ENCODE results near the gene DICER1.

The DICER1 gene

DNA sequence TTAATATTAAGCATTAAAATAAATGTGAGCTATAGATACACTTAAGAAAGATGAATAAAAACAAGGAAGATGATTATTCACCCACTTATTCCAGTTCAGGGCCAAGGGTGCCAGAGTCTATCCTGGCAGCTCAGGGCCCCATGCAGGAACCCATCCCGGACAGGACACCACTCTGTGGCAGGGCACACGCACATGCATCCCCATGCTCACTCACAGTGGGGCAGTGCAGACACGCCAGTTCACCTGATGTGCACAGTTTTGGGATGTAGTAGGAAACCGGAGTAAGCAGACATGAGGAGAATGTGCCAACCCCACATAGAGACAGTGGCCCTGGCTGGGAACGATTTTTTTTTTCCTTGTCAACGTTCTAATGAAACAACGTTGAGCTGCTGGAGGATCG is 47.2 kb downstream of the DICER1 start:
- H3K4me1 Mint-ChIP-seq, result no peaks in the 10 kb centered on the region
- no peak overlapping the region for H3K4me3 Mint-ChIP-seq
- H3K36me3 Mint-ChIP-seq, result peaks cover 43% of the 10 kb centered on the region
- CTCF ChIA-PET, result no interaction called here
- no peak for DNase-seq
- no peaks in the 10 kb centered on the region for H3K9me3 Mint-ChIP-seq
- no peaks in the 10 kb centered on the region for H3K27me3 Mint-ChIP-seq
- H3K27ac Mint-ChIP-seq, result no peak overlapping the region

GRCh38 chr14:95107711-95108110 is 49.6 kb downstream of the DICER1 start:
- no peak for DNase-seq
- Mint-ChIP-seq H3K27ac (peak overlapping the region; percentile 50), H3K36me3 (peaks cover 46% of the 10 kb centered on the region), H3K4me1 (no peaks in the 10 kb centered on the region), H3K9me3 (no peaks in the 10 kb centered on the region), H3K27me3 (no peaks in the 10 kb centered on the region), H3K4me3 (no peak overlapping the region)
- CTCF ChIA-PET, result no interaction called here

- Mint-ChIP-seq H3K9me3 (no peaks in the 10 kb centered on the region), H3K27ac (no peak overlapping the region)
- CTCF ChIA-PET, result no interaction called here
Measured at GRCh38 chr14:95106971-95107370, 50.4 kb downstream of the DICER1 start.

GRCh38 chr14:95104911-95105310 is 52.4 kb downstream of the DICER1 start:
- H3K4me1 Mint-ChIP-seq, result peaks cover 7% of the 10 kb centered on the region
- H3K9me3 Mint-ChIP-seq, result no peaks in the 10 kb centered on the region
- CTCF ChIA-PET, result no interaction called here
- H3K27me3 Mint-ChIP-seq, result no peaks in the 10 kb centered on the region
- peaks cover 48% of the 10 kb centered on the region for H3K36me3 Mint-ChIP-seq
- no peak overlapping the region for H3K27ac Mint-ChIP-seq
- no peak for DNase-seq
- H3K4me3 Mint-ChIP-seq, result no peak overlapping the region

More at GRCh38 chr14:95106971-95107370, 50.4 kb downstream of the DICER1 start:
- no peaks in the 10 kb centered on the region for H3K4me1 Mint-ChIP-seq
- H3K27me3 Mint-ChIP-seq, result no peaks in the 10 kb centered on the region
- no peak overlapping the region for H3K4me3 Mint-ChIP-seq
- no peak for DNase-seq
- peaks cover 52% of the 10 kb centered on the region for H3K36me3 Mint-ChIP-seq

DNA sequence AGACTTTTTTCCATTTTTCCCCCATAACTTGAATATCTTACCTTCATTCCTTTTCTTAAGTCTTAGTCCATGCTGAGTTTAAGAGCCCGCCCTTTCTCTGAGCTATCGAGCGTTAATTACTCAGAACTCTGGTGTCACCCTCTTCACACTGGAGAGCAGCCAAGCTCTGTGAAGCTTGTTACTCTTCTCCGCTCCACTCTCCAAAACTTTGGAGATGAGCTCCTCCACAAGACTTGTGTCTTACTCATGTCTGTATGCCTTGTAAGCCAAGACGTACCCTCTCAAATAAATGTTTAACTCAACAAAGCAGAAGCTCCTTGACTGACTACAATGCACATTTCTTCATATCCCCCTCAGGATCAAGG is 54.7 kb downstream of the DICER1 start:
- Mint-ChIP-seq H3K9me3 (no peaks in the 10 kb centered on the region), H3K27me3 (no peaks in the 10 kb centered on the region), H3K27ac (no peak overlapping the region), H3K4me1 (peaks cover 11% of the 10 kb centered on the region), H3K4me3 (no peak overlapping the region), H3K36me3 (peaks cover 46% of the 10 kb centered on the region)
- CTCF ChIA-PET, result no interaction called here
- no peak for DNase-seq

DNA sequence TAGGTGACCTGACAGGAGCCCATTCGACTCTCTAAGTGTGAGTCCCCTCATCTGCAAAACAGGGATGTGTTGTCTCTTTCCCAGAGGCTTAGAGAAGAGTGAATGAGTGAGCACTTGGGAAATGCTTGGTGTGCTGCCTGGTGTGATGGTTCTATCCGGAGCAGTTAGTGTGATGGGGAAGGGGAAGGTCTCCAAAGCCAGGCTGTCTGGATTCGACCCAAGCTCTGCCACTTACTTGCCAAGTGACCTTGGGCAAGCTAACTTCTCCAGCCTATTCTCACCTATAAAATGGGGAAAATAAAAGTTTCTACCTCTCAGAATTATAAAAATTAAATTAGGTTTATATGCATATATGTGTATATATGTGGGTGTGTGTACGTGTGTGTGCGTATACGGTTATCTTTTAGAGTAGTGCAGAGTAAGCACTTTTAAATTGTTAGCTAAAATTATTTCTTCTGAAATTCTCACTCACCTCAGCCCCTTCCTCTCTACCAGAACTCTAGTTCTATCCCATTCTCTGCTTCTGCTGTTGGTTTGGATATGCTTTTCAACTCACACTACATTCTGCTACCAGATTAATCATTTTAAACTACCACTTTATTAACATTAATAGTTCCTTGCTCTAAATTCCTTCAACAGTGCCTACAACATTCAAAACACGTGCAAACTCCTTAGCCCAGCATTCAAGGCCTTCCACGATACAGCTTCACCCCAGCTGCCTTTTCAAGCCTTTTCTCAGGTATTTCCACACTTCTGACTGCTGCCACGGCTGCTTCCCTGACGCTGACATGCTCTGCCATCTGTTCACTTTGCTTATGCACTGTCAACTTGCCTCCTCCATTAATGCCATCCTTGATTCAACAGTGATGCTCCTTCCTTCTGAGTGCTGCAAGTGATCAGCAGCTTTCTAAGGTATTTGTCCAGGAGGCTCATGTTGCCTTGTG is 55.3 kb downstream of the DICER1 start:
- Mint-ChIP-seq H3K9me3 (no peaks in the 10 kb centered on the region), H3K4me3 (no peak overlapping the region), H3K4me1 (peaks cover 11% of the 10 kb centered on the region), H3K27ac (no peak overlapping the region), H3K27me3 (no peaks in the 10 kb centered on the region), H3K36me3 (peaks cover 46% of the 10 kb centered on the region)
- DNase-seq, result no peak
- CTCF ChIA-PET, result no interaction called here

DNA sequence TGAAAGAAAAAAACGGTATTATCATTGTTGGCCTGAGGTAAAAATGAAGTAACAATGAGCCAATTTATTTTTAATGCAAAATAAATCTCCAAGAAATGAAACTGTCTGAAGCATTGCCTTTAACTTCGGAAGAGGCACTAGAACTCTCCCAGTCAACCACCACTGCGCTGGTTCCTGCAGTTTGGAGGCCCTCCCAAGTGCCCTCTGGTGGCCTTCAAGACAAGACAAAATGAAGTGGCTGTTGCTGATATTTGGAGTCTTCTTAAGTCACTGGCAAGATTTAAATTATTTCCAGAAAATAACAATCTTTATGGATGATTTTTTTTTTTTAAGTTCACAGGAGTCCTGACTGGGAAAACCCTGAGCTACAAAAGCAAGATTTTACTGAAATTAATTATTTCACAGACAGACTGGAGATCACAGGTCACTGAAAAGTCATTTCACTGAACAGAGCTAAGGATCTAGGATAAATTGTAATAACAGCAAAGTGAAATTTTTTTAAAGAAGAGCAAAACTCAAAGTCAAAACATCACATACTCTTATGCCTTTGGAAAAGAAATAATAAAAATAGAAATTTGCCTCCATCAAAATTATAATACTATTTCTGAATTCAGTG is 58.2 kb downstream of the DICER1 start:
- Mint-ChIP-seq H3K27me3 (no peaks in the 10 kb centered on the region), H3K4me3 (no peak overlapping the region), H3K9me3 (no peaks in the 10 kb centered on the region), H3K36me3 (peaks cover 47% of the 10 kb centered on the region), H3K27ac (no peak overlapping the region), H3K4me1 (peaks cover 11% of the 10 kb centered on the region)
- CTCF ChIA-PET, result no interaction called here
- DNase-seq, result peak; percentile 56

DNA sequence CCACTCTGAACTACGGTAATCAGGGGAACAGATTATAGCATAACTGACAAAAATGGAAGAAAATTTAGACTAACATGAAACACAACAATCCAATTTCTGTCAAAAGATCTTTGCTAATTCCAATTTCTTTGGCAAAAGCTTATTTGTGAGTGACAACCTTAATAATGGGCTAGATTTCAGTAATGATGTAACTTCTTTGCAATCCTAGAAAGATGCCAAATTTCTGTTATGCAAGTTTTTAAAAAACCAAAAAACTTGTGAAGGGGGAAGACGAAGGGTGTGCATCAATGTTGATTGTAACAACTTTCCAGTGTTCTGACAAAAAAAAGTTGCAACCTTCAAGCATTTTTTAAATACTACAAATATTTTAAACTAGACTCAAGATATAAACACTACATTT is 59.9 kb downstream of the DICER1 start:
- no peak overlapping the region for H3K4me3 Mint-ChIP-seq
- H3K27me3 Mint-ChIP-seq, result no peaks in the 10 kb centered on the region
- peaks cover 11% of the 10 kb centered on the region for H3K4me1 Mint-ChIP-seq
- CTCF ChIA-PET, result interaction anchor here (0.8 kb wide), 1 partner anchor 409 kb away, joined by 4 read pairs; no protein-coding TSS in a partner anchor
- DNase-seq, result no peak
- H3K9me3 Mint-ChIP-seq, result no peaks in the 10 kb centered on the region
- no peak overlapping the region for H3K27ac Mint-ChIP-seq
- peaks cover 39% of the 10 kb centered on the region for H3K36me3 Mint-ChIP-seq

GRCh38 chr14:95096476-95096875 is 60.9 kb downstream of the DICER1 start:
- CTCF ChIA-PET, result interaction anchor here (1.3 kb wide), 1 partner anchor 100 kb away, joined by 3 read pairs; no protein-coding TSS in a partner anchor
- no peaks in the 10 kb centered on the region for H3K27me3 Mint-ChIP-seq
- H3K9me3 Mint-ChIP-seq, result no peaks in the 10 kb centered on the region
- H3K27ac Mint-ChIP-seq, result no peak overlapping the region
- H3K36me3 Mint-ChIP-seq, result peaks cover 40% of the 10 kb centered on the region
- DNase-seq, result no peak
- no peak overlapping the region for H3K4me3 Mint-ChIP-seq
- H3K4me1 Mint-ChIP-seq, result peaks cover 11% of the 10 kb centered on the region

GRCh38 chr14:95095996-95096395 is 61.3 kb downstream of the DICER1 start:
- Mint-ChIP-seq H3K36me3 (peaks cover 40% of the 10 kb centered on the region), H3K9me3 (no peaks in the 10 kb centered on the region), H3K27me3 (no peaks in the 10 kb centered on the region), H3K27ac (no peak overlapping the region), H3K4me3 (no peak overlapping the region), H3K4me1 (peaks cover 11% of the 10 kb centered on the region)
- DNase-seq, result no peak
- CTCF ChIA-PET, result interaction anchor here (1.3 kb wide), 1 partner anchor 100 kb away, joined by 3 read pairs; no protein-coding TSS in a partner anchor

DNA sequence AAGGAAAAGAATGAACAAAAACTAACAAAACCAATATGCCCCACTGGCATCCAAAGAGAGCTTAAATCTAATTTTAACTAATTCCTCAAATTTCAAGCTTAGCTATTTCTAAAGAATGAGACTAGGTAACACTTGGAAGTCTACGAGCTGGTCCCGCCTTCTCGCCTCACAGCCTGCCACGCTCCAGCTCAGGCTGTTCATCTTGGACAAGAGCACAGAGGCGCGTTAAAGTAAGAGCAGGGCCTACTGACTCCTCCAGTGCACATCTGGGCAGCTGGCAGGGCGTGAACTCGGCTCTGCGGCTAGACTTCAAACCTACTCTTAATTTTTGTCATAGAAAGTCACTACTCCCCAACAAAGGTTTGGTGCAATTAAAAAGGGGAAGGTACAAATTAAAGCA is 64.6 kb downstream of the DICER1 start:
- Mint-ChIP-seq H3K27me3 (no peaks in the 10 kb centered on the region), H3K27ac (no peak overlapping the region), H3K36me3 (peaks cover 53% of the 10 kb centered on the region), H3K4me1 (no peaks in the 10 kb centered on the region), H3K4me3 (no peak overlapping the region), H3K9me3 (no peaks in the 10 kb centered on the region)
- CTCF ChIA-PET, result no interaction called here
- DNase-seq, result no peak

- CTCF ChIA-PET, result no interaction called here
- DNase-seq, result no peak
- Mint-ChIP-seq H3K4me1 (no peaks in the 10 kb centered on the region), H3K9me3 (no peaks in the 10 kb centered on the region), H3K36me3 (peaks cover 52% of the 10 kb centered on the region), H3K4me3 (no peak overlapping the region), H3K27ac (no peak overlapping the region), H3K27me3 (no peaks in the 10 kb centered on the region)
Measured at GRCh38 chr14:95091581-95091980, 65.7 kb downstream of the DICER1 start.

GRCh38 chr14:95088665-95089064 is 68.7 kb downstream of the DICER1 start:
- Mint-ChIP-seq H3K36me3 (peaks cover 44% of the 10 kb centered on the region), H3K27me3 (no peaks in the 10 kb centered on the region), H3K4me1 (no peaks in the 10 kb centered on the region), H3K9me3 (no peaks in the 10 kb centered on the region), H3K27ac (no peak overlapping the region), H3K4me3 (no peak overlapping the region)
- DNase-seq, result no peak
- CTCF ChIA-PET, result no interaction called here

- no peaks in the 10 kb centered on the region for H3K27me3 Mint-ChIP-seq
- no peaks in the 10 kb centered on the region for H3K9me3 Mint-ChIP-seq
- CTCF ChIA-PET, result no interaction called here
- peaks cover 42% of the 10 kb centered on the region for H3K36me3 Mint-ChIP-seq
- DNase-seq, result no peak
- H3K27ac Mint-ChIP-seq, result no peak overlapping the region
- H3K4me3 Mint-ChIP-seq, result no peak overlapping the region
- no peaks in the 10 kb centered on the region for H3K4me1 Mint-ChIP-seq
Measured at GRCh38 chr14:95087619-95088018, 69.7 kb downstream of the DICER1 start.

- no peak for DNase-seq
- Mint-ChIP-seq H3K27me3 (no peaks in the 10 kb centered on the region), H3K4me1 (no peaks in the 10 kb centered on the region), H3K27ac (no peak overlapping the region), H3K9me3 (no peaks in the 10 kb centered on the region), H3K4me3 (no peak overlapping the region), H3K36me3 (peaks cover 34% of the 10 kb centered on the region)
- CTCF ChIA-PET, result no interaction called here
Measured at GRCh38 chr14:95085321-95085720, 72.0 kb downstream of the DICER1 start.

All from activated naive CD4-positive, alpha-beta T cell treated with anti-CD3 and anti-CD28 coated beads, Interleukin-2, amount 10 ng/mL, durations not matched to agents 7 days and 5 days (primary cell).